ENCODE data around the gene DGAT2. TPM values are rescaled to one million over a fixed set of nuclear protein-coding genes. Genes with fewer than 3 reads are reported as not detected.

The DGAT2 gene
- total RNA-seq, 2 experiments from 2014 or later: 2.5 to 3.1 TPM

- no peaks in the 10 kb centered on the region for H3K27me3 Mint-ChIP-seq
- ChIA-PET POLR2A (no interaction called here), CTCF (no interaction called here)
- intact Hi-C loops (cut with micrococcal nuclease): no loop called here
- H3K9me3 Mint-ChIP-seq: no peaks in the 10 kb centered on the region
- H3K36me3 Mint-ChIP-seq: no peaks in the 10 kb centered on the region
- peaks cover 15% of the 10 kb centered on the region for H3K4me1 Mint-ChIP-seq (ENCODE audit: low read depth)
- H3K27ac Mint-ChIP-seq: no peak overlapping the region
- DNase-seq: no peak
- H3K4me3 Mint-ChIP-seq: no peak overlapping the region
Observed at GRCh38 chr11:75800136-75800675, 31.6 kb downstream of the DGAT2 start.

GRCh38 chr11:75800728-75801361 is 32.3 kb downstream of the DGAT2 start:
- intact Hi-C loops (cut with micrococcal nuclease): no loop called here
- ChIA-PET CTCF (interaction anchor here (2.6 to 4.1 kb wide), 4 partner anchors 23 to 352 kb away, joined by 6 to 127 read pairs (median 22); no protein-coding TSS in a partner anchor), POLR2A (no interaction called here)
- Mint-ChIP-seq H3K4me1 (ENCODE audit: low read depth) (peaks cover 15% of the 10 kb centered on the region), H3K9me3 (no peaks in the 10 kb centered on the region), H3K4me3 (no peak overlapping the region), H3K27me3 (no peaks in the 10 kb centered on the region), H3K27ac (no peak overlapping the region), H3K36me3 (no peaks in the 10 kb centered on the region)
- DNase-seq: no peak

DNA sequence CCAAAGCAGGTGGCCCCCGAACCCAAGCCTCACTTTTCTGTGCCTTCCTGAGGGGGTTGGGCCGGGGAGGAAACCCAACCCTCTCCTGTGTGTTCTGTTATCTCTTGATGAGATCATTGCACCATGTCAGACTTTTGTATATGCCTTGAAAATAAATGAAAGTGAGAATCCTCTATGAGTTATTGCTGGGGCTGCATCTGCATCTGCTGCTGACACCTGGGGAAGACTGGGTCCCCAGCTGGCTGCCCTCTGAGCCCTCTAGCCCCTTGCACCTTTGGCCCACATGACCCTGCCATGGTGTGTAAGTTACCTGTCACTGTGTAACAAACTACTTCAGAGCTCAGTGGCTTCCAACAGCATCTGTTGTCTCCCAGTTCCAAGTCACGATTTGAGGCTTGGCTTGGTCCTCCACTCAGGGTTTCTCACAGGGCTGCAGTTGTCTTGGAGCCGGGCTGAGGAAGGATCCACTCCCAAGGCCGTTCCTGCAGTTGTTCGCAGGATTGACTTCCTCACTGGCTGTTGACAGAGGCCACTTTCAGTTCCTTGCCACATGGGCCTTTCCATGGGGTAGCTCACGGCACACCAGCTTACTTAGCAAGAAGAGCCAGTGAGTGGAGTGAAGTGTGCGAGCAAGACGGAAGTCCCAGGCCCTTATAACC is 32.9 kb downstream of the DGAT2 start:
- H3K27me3 Mint-ChIP-seq: no peaks in the 10 kb centered on the region
- POLR2A ChIA-PET: no interaction called here
- intact Hi-C loops (cut with micrococcal nuclease): loop anchor here (2.0 kb wide), 1 partner anchor 517 kb away; no protein-coding TSS in a partner anchor
- H3K36me3 Mint-ChIP-seq: no peaks in the 10 kb centered on the region
- peaks cover 15% of the 10 kb centered on the region for H3K4me1 Mint-ChIP-seq (ENCODE audit: low read depth)
- H3K9me3 Mint-ChIP-seq: no peaks in the 10 kb centered on the region
- CTCF ChIA-PET: interaction anchor here (1.0 to 4.1 kb wide), 10 partner anchors 12 to 518 kb away, joined by 3 to 127 read pairs (median 11); partner anchors contain the start of gene UVRAG
- H3K4me3 Mint-ChIP-seq: no peak overlapping the region
- H3K27ac Mint-ChIP-seq: no peak overlapping the region
- no peak for DNase-seq

- Mint-ChIP-seq H3K27ac (no peak overlapping the region), H3K9me3 (no peaks in the 10 kb centered on the region), H3K36me3 (no peaks in the 10 kb centered on the region), H3K27me3 (no peaks in the 10 kb centered on the region), H3K4me1 (ENCODE audit: low read depth) (peaks cover 15% of the 10 kb centered on the region), H3K4me3 (no peak overlapping the region)
- DNase-seq: no peak
- intact Hi-C loops (cut with micrococcal nuclease): loop anchor here (2.0 kb wide), 1 partner anchor 517 kb away; no protein-coding TSS in a partner anchor
- CTCF ChIA-PET: interaction anchor here (0.9 to 4.1 kb wide), 21 partner anchors 8 to 526 kb away, joined by 3 to 127 read pairs (median 5); partner anchors contain the start of gene UVRAG
- POLR2A ChIA-PET: interaction anchor here (0.9 kb wide), 1 partner anchor 11 kb away, joined by 3 read pairs; no protein-coding TSS in a partner anchor
Observed at GRCh38 chr11:75802021-75802912, 33.7 kb downstream of the DGAT2 start.

DNA sequence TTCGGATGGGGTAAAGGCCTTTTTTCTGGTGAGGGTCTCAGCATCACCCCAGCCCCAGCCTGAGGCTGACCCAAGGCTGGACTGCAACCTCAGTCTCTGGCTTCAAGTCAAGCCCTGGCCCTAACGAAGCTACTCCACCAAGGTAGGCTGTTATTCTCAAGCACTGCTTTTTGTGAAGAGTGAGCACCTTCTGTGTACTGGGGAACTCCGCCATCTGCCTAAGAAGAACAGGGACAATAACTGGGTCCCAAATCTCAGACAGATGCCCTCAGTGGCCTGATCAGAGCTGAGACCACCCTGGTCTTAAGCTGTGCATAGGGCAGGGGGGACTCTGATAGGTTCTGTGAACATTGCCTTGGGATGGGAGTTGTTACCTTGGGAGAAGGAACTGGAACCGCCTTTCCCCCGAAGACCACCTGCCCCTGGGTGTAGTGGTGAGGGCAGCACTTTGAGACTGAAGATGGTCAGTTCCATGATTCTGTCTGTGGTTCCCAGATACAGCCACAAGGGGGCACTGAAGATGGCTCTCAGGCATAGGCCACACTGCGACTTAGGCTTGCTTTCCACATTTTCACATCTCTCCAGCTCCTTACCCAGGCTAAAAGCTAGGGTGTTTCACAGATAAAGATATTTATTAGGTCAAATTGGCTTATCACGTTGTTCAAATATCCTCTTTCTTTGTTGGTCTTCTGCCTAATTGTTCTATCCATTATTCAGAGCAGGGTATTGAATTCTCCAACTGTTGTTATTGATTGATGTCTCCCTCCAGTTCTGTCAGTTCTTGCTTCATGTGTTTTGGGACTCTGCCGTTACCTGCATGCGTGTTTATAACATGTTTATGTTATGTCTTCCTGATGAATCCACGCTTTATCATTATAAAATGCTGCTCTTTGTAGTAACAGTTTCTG is 34.6 kb downstream of the DGAT2 start:
- intact Hi-C loops (cut with micrococcal nuclease): loop anchor here (1.0 to 2.0 kb wide), 3 partner anchors 64 to 516 kb away; no protein-coding TSS in a partner anchor
- H3K27me3 Mint-ChIP-seq: no peaks in the 10 kb centered on the region
- POLR2A ChIA-PET: interaction anchor here (0.9 kb wide), 1 partner anchor 11 kb away, joined by 3 read pairs; no protein-coding TSS in a partner anchor
- H3K4me3 Mint-ChIP-seq: no peak overlapping the region
- H3K4me1 Mint-ChIP-seq (ENCODE audit: low read depth): peaks cover 15% of the 10 kb centered on the region
- H3K36me3 Mint-ChIP-seq: no peaks in the 10 kb centered on the region
- CTCF ChIA-PET: interaction anchor here (0.7 to 4.1 kb wide), 27 partner anchors 9 to 525 kb away, joined by 3 to 127 read pairs (median 4); partner anchors contain the start of gene UVRAG
- no peaks in the 10 kb centered on the region for H3K9me3 Mint-ChIP-seq
- peak; percentile 79 for DNase-seq
- no peak overlapping the region for H3K27ac Mint-ChIP-seq

GRCh38 chr11:75809111-75809510 is 40.5 kb downstream of the DGAT2 start:
- no peak for DNase-seq
- no peaks in the 10 kb centered on the region for H3K27me3 Mint-ChIP-seq
- intact Hi-C loops (cut with micrococcal nuclease): no loop called here
- peaks cover 8% of the 10 kb centered on the region for H3K4me1 Mint-ChIP-seq (ENCODE audit: low read depth)
- H3K36me3 Mint-ChIP-seq: no peaks in the 10 kb centered on the region
- H3K27ac Mint-ChIP-seq: no peak overlapping the region
- no peak overlapping the region for H3K4me3 Mint-ChIP-seq
- CTCF ChIA-PET: interaction anchor here (1.1 kb wide), 1 partner anchor 343 kb away, joined by 3 read pairs; no protein-coding TSS in a partner anchor
- H3K9me3 Mint-ChIP-seq: no peaks in the 10 kb centered on the region
- POLR2A ChIA-PET: no interaction called here

- H3K36me3 Mint-ChIP-seq: no peaks in the 10 kb centered on the region
- no peak overlapping the region for H3K27ac Mint-ChIP-seq
- H3K4me3 Mint-ChIP-seq: no peak overlapping the region
- POLR2A ChIA-PET: no interaction called here
- intact Hi-C loops (cut with micrococcal nuclease): loop anchor here (10.0 kb wide), 1 partner anchor 635 kb away; the partner anchor contains the start of gene EMSY
- H3K27me3 Mint-ChIP-seq: no peaks in the 10 kb centered on the region
- CTCF ChIA-PET: interaction anchor here (1.1 kb wide), 1 partner anchor 342 kb away, joined by 3 read pairs; no protein-coding TSS in a partner anchor
- DNase-seq: no peak
- H3K4me1 Mint-ChIP-seq (ENCODE audit: low read depth): peaks cover 8% of the 10 kb centered on the region
- H3K9me3 Mint-ChIP-seq: no peaks in the 10 kb centered on the region
Observed at GRCh38 chr11:75809991-75810390, 41.4 kb downstream of the DGAT2 start.

- Mint-ChIP-seq H3K27me3 (no peaks in the 10 kb centered on the region), H3K9me3 (no peaks in the 10 kb centered on the region), H3K4me3 (no peak overlapping the region), H3K4me1 (ENCODE audit: low read depth) (peaks cover 8% of the 10 kb centered on the region), H3K36me3 (no peaks in the 10 kb centered on the region), H3K27ac (no peak overlapping the region)
- POLR2A ChIA-PET: no interaction called here
- intact Hi-C loops (cut with micrococcal nuclease): loop anchor here (10.0 kb wide), 1 partner anchor 634 kb away; the partner anchor contains the start of gene EMSY
- DNase-seq: no peak
- CTCF ChIA-PET: interaction anchor here (5.0 kb wide), 1 partner anchor 8 kb away, joined by 50 read pairs; no protein-coding TSS in a partner anchor
Observed at GRCh38 chr11:75810637-75811390, 42.2 kb downstream of the DGAT2 start.

GRCh38 chr11:75811485-75811884 is 42.9 kb downstream of the DGAT2 start:
- no peaks in the 10 kb centered on the region for H3K36me3 Mint-ChIP-seq
- H3K27ac Mint-ChIP-seq: no peak overlapping the region
- CTCF ChIA-PET: interaction anchor here (1.0 to 5.0 kb wide), 4 partner anchors 9 to 341 kb away, joined by 3 to 50 read pairs (median 10); no protein-coding TSS in a partner anchor
- POLR2A ChIA-PET: interaction anchor here (0.6 kb wide), 1 partner anchor 98 kb away, joined by 3 read pairs; no protein-coding TSS in a partner anchor
- H3K27me3 Mint-ChIP-seq: no peaks in the 10 kb centered on the region
- intact Hi-C loops (cut with micrococcal nuclease): loop anchor here (10.0 kb wide), 1 partner anchor 633 kb away; the partner anchor contains the start of gene EMSY
- no peaks in the 10 kb centered on the region for H3K9me3 Mint-ChIP-seq
- no peak for DNase-seq
- H3K4me1 Mint-ChIP-seq (ENCODE audit: low read depth): peaks cover 8% of the 10 kb centered on the region
- no peak overlapping the region for H3K4me3 Mint-ChIP-seq

- H3K9me3 Mint-ChIP-seq: no peaks in the 10 kb centered on the region
- H3K4me3 Mint-ChIP-seq: no peak overlapping the region
- ChIA-PET CTCF (interaction anchor here (1.4 to 5.0 kb wide), 3 partner anchors 10 to 340 kb away, joined by 5 to 50 read pairs (median 15); no protein-coding TSS in a partner anchor), POLR2A (interaction anchor here (0.6 kb wide), 1 partner anchor 34 kb away, joined by 5 read pairs; no protein-coding TSS in a partner anchor)
- H3K36me3 Mint-ChIP-seq: no peaks in the 10 kb centered on the region
- peaks cover 8% of the 10 kb centered on the region for H3K4me1 Mint-ChIP-seq (ENCODE audit: low read depth)
- no peak for DNase-seq
- H3K27me3 Mint-ChIP-seq: no peaks in the 10 kb centered on the region
- intact Hi-C loops (cut with micrococcal nuclease): loop anchor here (10.0 kb wide), 1 partner anchor 632 kb away; the partner anchor contains the start of gene EMSY
- H3K27ac Mint-ChIP-seq: no peak overlapping the region
Observed at GRCh38 chr11:75812542-75813040, 44.0 kb downstream of the DGAT2 start.
